RWPE2 (cell line): ENCODE data around the gene HAPLN3.

ENCODE experiments used
- ATAC-seq: fragments of 200-7000 bp; cut with Tn5 transposase; 3 replicates; pipeline ENCODE4 v1.9.1; 2021; ENCODE audit warnings: low read depth
- DNase-seq: peaks from one replicate; pipeline ENCODE4 v3.0.0-alpha.2; 2020; ENCODE audit warnings: low spot score
- H3K27ac ChIP-seq: fragments of 450-650 bp; 2 replicates; pipeline ENCODE4 v1.5.1; 2017; ENCODE audit warnings: mild to moderate bottlenecking; ENCODE audit not compliant: poor library complexity, severe bottlenecking
- H3K27me3 ChIP-seq: fragments of 250-450 bp; sonication (Bioruptor Pico); 2 replicates; pipeline ENCODE4 v1.5.1; 2021; ENCODE audit warnings: mild to moderate bottlenecking, moderate library complexity; ENCODE audit not compliant: insufficient read depth, poor library complexity, severe bottlenecking
- H3K36me3 ChIP-seq: fragments of 250-450 bp; sonication (Bioruptor Pico); 2 replicates; pipeline ENCODE4 v1.5.1; 2020; ENCODE audit warnings: low read depth, mild to moderate bottlenecking, moderate library complexity
- H3K4me1 ChIP-seq: fragments of 250-450 bp; sonication (Bioruptor Pico); 2 replicates; pipeline ENCODE4 v1.5.1; 2021; ENCODE audit warnings: mild to moderate bottlenecking, moderate library complexity; ENCODE audit not compliant: insufficient read depth, poor library complexity, severe bottlenecking
- H3K4me3 ChIP-seq: fragments of 250-450 bp; sonication (Bioruptor Pico); 2 replicates; pipeline ENCODE4 v1.5.1; 2021; ENCODE audit warnings: mild to moderate bottlenecking, moderate library complexity; ENCODE audit not compliant: severe bottlenecking
- H3K9me3 ChIP-seq: fragments of 250-450 bp; sonication (Bioruptor Pico); 2 replicates; pipeline ENCODE4 v1.5.1; 2021; ENCODE audit warnings: mild to moderate bottlenecking, moderate library complexity; ENCODE audit not compliant: severe bottlenecking
- CTCF ChIP-seq: fragments of 450-650 bp; IDR thresholded peaks from one replicate; pipeline ENCODE4 v1.5.1; 2017; ENCODE audit warnings: mild to moderate bottlenecking, moderate library complexity; ENCODE audit not compliant: poor library complexity, severe bottlenecking

The HAPLN3 gene

DNA sequence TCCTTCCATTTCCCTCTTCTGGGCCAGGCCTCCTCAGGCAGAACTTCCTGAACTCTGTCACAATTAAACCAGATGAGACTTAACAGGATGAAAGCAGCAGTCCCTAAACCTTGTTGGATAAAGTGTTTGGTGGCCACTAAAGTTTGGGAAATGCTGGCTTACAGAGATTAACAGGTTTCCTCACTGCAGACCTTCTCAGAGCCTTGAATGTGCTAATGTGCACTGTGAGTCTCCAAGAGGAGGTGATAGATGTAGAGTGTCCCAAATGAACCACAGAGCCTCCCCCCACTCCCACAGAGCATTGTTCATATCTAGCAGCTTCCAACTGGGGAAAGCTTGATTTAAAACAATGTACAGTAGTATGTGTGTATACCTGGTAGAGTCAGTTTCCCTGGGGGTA lies 42.9 kb downstream of the HAPLN3 start:
- Histone ChIP-seq H3K27me3 (no peaks in the 10 kb centered on the region), H3K27ac (no peak overlapping the region), H3K36me3 (no peaks in the 10 kb centered on the region), H3K9me3 (peaks cover 2% of the 10 kb centered on the region), H3K4me3 (no peak overlapping the region), H3K4me1 (no peaks in the 10 kb centered on the region)
- DNase-seq: no peak
- no peak for TF ChIP-seq CTCF
- ATAC-seq: no peak

DNA sequence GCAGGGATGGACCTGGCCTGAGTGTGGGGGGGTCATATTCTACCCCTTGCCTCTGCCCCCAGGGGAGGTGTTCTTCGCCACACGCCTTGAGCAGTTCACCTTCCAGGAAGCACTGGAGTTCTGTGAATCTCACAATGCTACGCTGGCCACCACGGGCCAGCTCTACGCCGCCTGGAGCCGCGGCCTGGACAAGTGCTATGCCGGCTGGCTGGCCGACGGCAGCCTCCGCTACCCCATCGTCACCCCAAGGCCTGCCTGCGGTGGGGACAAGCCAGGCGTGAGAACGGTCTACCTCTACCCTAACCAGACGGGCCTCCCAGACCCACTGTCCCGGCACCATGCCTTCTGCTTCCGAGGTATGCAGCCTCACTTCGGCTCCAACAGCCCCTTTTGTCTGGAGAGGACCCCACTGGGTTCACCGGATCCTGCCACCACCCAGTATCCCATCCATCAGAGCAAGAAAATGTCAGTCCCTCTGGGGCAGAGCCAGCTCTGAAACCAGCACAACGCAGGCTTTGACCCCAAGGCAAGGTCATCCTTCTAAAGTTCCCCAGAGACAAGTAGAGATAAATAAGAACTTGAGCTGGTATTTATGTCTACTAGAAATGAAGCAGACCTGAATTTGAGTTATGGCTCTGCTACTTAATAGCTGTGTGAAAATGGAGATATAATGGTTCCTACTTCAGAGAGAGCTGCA lies 45.8 kb downstream of the HAPLN3 start:
- no peak for DNase-seq
- Histone ChIP-seq H3K27me3 (no peaks in the 10 kb centered on the region), H3K9me3 (peaks cover 2% of the 10 kb centered on the region), H3K36me3 (no peaks in the 10 kb centered on the region), H3K27ac (no peak overlapping the region), H3K4me3 (no peak overlapping the region), H3K4me1 (no peaks in the 10 kb centered on the region)
- TF ChIP-seq CTCF: no peak
- no peak for ATAC-seq

GRCh38 chr15:88848203-88848602 lies 47.1 kb downstream of the HAPLN3 start:
- no peaks in the 10 kb centered on the region for H3K27me3 ChIP-seq
- no peak overlapping the region for H3K27ac ChIP-seq
- H3K36me3 ChIP-seq: no peaks in the 10 kb centered on the region
- no peaks in the 10 kb centered on the region for H3K4me1 ChIP-seq
- H3K9me3 ChIP-seq: no peaks in the 10 kb centered on the region
- no peak for TF ChIP-seq CTCF
- ATAC-seq (no peak), DNase-seq (no peak)
- H3K4me3 ChIP-seq: no peak overlapping the region

- DNase-seq (no peak), ATAC-seq (no peak)
- TF ChIP-seq CTCF: no peak
- H3K27me3 ChIP-seq: no peaks in the 10 kb centered on the region
- no peak overlapping the region for H3K4me3 ChIP-seq
- no peaks in the 10 kb centered on the region for H3K9me3 ChIP-seq
- H3K4me1 ChIP-seq: no peaks in the 10 kb centered on the region
- no peaks in the 10 kb centered on the region for H3K36me3 ChIP-seq
- H3K27ac ChIP-seq: no peak overlapping the region
Observed at GRCh38 chr15:88847144-88847543, 48.2 kb downstream of the HAPLN3 start.

DNA sequence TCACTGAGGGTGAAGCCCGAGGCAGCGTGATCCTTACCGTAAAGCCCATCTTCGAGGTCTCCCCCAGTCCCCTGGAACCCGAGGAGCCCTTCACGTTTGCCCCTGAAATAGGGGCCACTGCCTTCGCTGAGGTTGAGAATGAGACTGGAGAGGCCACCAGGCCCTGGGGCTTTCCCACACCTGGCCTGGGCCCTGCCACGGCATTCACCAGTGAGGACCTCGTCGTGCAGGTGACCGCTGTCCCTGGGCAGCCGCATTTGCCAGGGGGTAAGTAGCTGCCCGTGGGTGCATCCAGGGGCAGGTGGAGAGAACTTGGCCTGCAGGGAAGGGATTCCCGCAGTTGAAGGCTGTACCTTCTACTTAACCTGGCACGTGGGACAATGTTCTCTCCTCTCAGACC lies 49.7 kb downstream of the HAPLN3 start:
- H3K27ac ChIP-seq: no peak overlapping the region
- no peak for TF ChIP-seq CTCF
- no peaks in the 10 kb centered on the region for H3K36me3 ChIP-seq
- H3K4me1 ChIP-seq: no peaks in the 10 kb centered on the region
- H3K9me3 ChIP-seq: no peaks in the 10 kb centered on the region
- no peaks in the 10 kb centered on the region for H3K27me3 ChIP-seq
- ATAC-seq (no peak), DNase-seq (no peak)
- no peak overlapping the region for H3K4me3 ChIP-seq
